IMR-90 (cell line): ENCODE measurements around the gene ALX4. TPM values are rescaled to one million over a fixed set of nuclear protein-coding genes. Genes with fewer than 3 reads are reported as not detected.

Source experiments
- ATAC-seq: fragments of 200-7000 bp; cut with Tn5 transposase; 2 replicates; pipeline ENCODE4 v1.9.1; 2020; ENCODE audit warnings: low read depth, mild to moderate bottlenecking, moderate library complexity
- BruUV-seq: library from RNA; stranded (reverse); fragments of 400-500 nt; replicated peaks from 2 replicates; lab custom pipeline; 2021; lab: Mats Ljungman, UMichigan
- CTCF ChIA-PET: fragments of 300-600 bp; formaldehyde crosslinking; extraction: SDS; loops from one replicate; lab custom pipeline; 2021; ENCODE audit warnings: antibody characterized with exemption; lab: Yijun Ruan, JAX
- POLR2A ChIA-PET: fragments of 300-600 bp; sonication (Branson Sonifier 250); formaldehyde crosslinking; loops from one replicate; lab custom pipeline; 2022; ENCODE audit warnings: antibody characterized with exemption; ENCODE audit not compliant: unreplicated experiment; lab: Charles Lee
- DNase-seq: peaks from one replicate; pipeline ENCODE4 v3.0.0; 2013
- H2AFZ ChIP-seq: replicated peaks from 2 replicates; pipeline ENCODE3; 2013; ENCODE audit warnings: low read length, mild to moderate bottlenecking; ENCODE audit not compliant: poor library complexity
- H2AK5ac ChIP-seq: 2 replicates; pipeline ENCODE4 v1.6.1; 2013; ENCODE audit warnings: low read depth, low read length, inconsistent platforms
- H2AK9ac ChIP-seq: replicated peaks from 2 replicates; pipeline ENCODE3; 2013; ENCODE audit warnings: mild to moderate bottlenecking, low read depth, low read length, moderate library complexity; ENCODE audit not compliant: poor library complexity
- H2BK120ac ChIP-seq: 2 replicates; pipeline ENCODE4 v1.6.1; 2013; ENCODE audit warnings: low read depth, low read length, inconsistent platforms
- H2BK15ac ChIP-seq: 3 replicates; pipeline ENCODE4 v1.6.1; 2013; ENCODE audit warnings: low read depth, low read length, inconsistent platforms
- H2BK20ac ChIP-seq: 2 replicates; pipeline ENCODE4 v1.6.1; 2013; ENCODE audit warnings: low read depth, mild to moderate bottlenecking, inconsistent platforms, low read length, moderate library complexity
- H2BK5ac ChIP-seq: 2 replicates; pipeline ENCODE4 v1.6.1; 2013; ENCODE audit warnings: mild to moderate bottlenecking, low read depth, low read length, inconsistent platforms; ENCODE audit not compliant: poor library complexity, severe bottlenecking
- H3K14ac ChIP-seq: replicated peaks from 2 replicates; pipeline ENCODE4 v1.6.1; 2013; ENCODE audit warnings: low read depth, low read length, inconsistent platforms
- H3K18ac ChIP-seq: 2 replicates; pipeline ENCODE4 v1.6.1; 2013; ENCODE audit warnings: low read depth, low read length, control low read depth
- H3K23ac ChIP-seq: 2 replicates; pipeline ENCODE4 v1.6.1; 2013; ENCODE audit warnings: low read depth, low read length, inconsistent platforms
- H3K27ac ChIP-seq: 2 replicates; pipeline ENCODE4 v1.5.1; 2013; ENCODE audit warnings: mild to moderate bottlenecking, control low read depth, low read length; ENCODE audit not compliant: insufficient read depth
- H3K27me3 ChIP-seq: 2 replicates; pipeline ENCODE4 v1.6.1; 2013; ENCODE audit warnings: low read length; ENCODE audit not compliant: control insufficient read depth, insufficient read depth
- H3K36me3 ChIP-seq: 2 replicates; pipeline ENCODE4 v1.6.1; 2013; ENCODE audit warnings: low read length, mixed read lengths; ENCODE audit not compliant: control insufficient read depth, insufficient read depth
- H3K4ac ChIP-seq: 2 replicates; pipeline ENCODE4 v1.6.1; 2013; ENCODE audit warnings: low read depth, low read length, inconsistent platforms
- H3K4me1 ChIP-seq: 2 replicates; pipeline ENCODE4 v1.6.1; 2013; ENCODE audit warnings: low read length, mixed read lengths; ENCODE audit not compliant: control insufficient read depth, insufficient read depth
- H3K4me2 ChIP-seq: 2 replicates; pipeline ENCODE4 v1.6.1; 2013; ENCODE audit warnings: low read depth, mild to moderate bottlenecking, control low read depth, low read length, moderate library complexity
- H3K4me3 ChIP-seq: 2 replicates; pipeline ENCODE4 v1.5.1; 2013; ENCODE audit warnings: low read depth, mild to moderate bottlenecking, control low read depth, low read length, moderate library complexity; ENCODE audit not compliant: insufficient read depth
- H3K56ac ChIP-seq: 2 replicates; pipeline ENCODE4 v1.6.1; 2013; ENCODE audit warnings: low read length, inconsistent platforms; ENCODE audit not compliant: insufficient read depth; ENCODE audit errors: extremely low read depth
- H3K79me1 ChIP-seq, 2 experiments: 2 replicates each; pipeline ENCODE4 v1.6.1; 2013; ENCODE audit warnings: low read length in 2 of 2, inconsistent platforms in 1 of 2, low read depth in 1 of 2
- H3K9ac ChIP-seq: 2 replicates; pipeline ENCODE4 v1.6.1; 2013; ENCODE audit warnings: low read depth, low read length, control low read depth
- H3K9me1 ChIP-seq: 2 replicates; pipeline ENCODE4 v1.6.1; 2013; ENCODE audit warnings: low read length, inconsistent platforms; ENCODE audit not compliant: insufficient read depth
- H3K9me3 ChIP-seq: 2 replicates; pipeline ENCODE4 v1.6.1; 2013; ENCODE audit warnings: low read length; ENCODE audit not compliant: control insufficient read depth, insufficient read depth
- H4K20me1 ChIP-seq: 2 replicates; pipeline ENCODE4 v1.6.1; 2013; ENCODE audit warnings: low read length, inconsistent platforms; ENCODE audit not compliant: insufficient read depth
- H4K5ac ChIP-seq: 2 replicates; pipeline ENCODE4 v1.6.1; 2013; ENCODE audit warnings: mild to moderate bottlenecking, low read depth, low read length, control low read depth
- H4K8ac ChIP-seq, 2 experiments: 2 replicates each; pipeline ENCODE4 v1.6.1; 2013; ENCODE audit warnings: low read depth in 2 of 2, low read length in 2 of 2, control low read depth in 1 of 2, inconsistent platforms in 1 of 2
- H4K91ac ChIP-seq: 2 replicates; pipeline ENCODE4 v1.6.1; 2013; ENCODE audit warnings: low read depth, low read length, inconsistent platforms; ENCODE audit not compliant: insufficient read depth
- BHLHE40 ChIP-seq: fragments of 150-350 bp; IDR thresholded peaks from 2 replicates; pipeline ENCODE4 v1.6.1; 2016; ENCODE audit warnings: mild to moderate bottlenecking, low read depth, low read length
- CEBPB ChIP-seq: IDR thresholded peaks from 2 replicates; pipeline ENCODE4 v1.6.1; 2012; ENCODE audit warnings: low read depth, low read length, improper control_type of control experiment
- CHD1 ChIP-seq: IDR thresholded peaks from 2 replicates; pipeline ENCODE4 v1.6.1; 2012; ENCODE audit warnings: low read depth, low read length, improper control_type of control experiment
- FOS ChIP-seq: fragments of 150-350 bp; IDR thresholded peaks from 2 replicates; pipeline ENCODE4 v1.6.1; 2016; ENCODE audit warnings: low read depth, low read length
- MAFK ChIP-seq: IDR thresholded peaks from 2 replicates; pipeline ENCODE4 v1.6.1; 2012; ENCODE audit warnings: low read depth, low read length, improper control_type of control experiment
- MXI1 ChIP-seq: IDR thresholded peaks from 2 replicates; pipeline ENCODE4 v1.6.1; 2012; ENCODE audit warnings: low read depth, mild to moderate bottlenecking, low read length, moderate library complexity, borderline replicate concordance
- NFE2L2 ChIP-seq: fragments of 150-350 bp; IDR thresholded peaks from 2 replicates; pipeline ENCODE4 v1.6.1; 2016; ENCODE audit warnings: low read depth, mild to moderate bottlenecking, low read length
- RAD21 ChIP-seq: IDR thresholded peaks from 2 replicates; pipeline ENCODE4 v1.6.1; 2012; ENCODE audit warnings: low read length, improper control_type of control experiment
- RFX5 ChIP-seq: IDR thresholded peaks from 2 replicates; pipeline ENCODE4 v1.8.0; 2012; ENCODE audit warnings: low read depth, mild to moderate bottlenecking, low read length, moderate library complexity
- SMC3 ChIP-seq: fragments of 150-350 bp; IDR thresholded peaks from 2 replicates; pipeline ENCODE4 v1.6.1; 2016; ENCODE audit warnings: low read depth, mild to moderate bottlenecking, antibody characterized with exemption, low read length, moderate library complexity
- WGBS, 2 experiments: methylation state at CpG; one replicate each; pipeline versions ENCODE4 v1.1.5 to v1.1.7; 2013; ENCODE audit warnings: missing lambda C conversion rate in 2 of 2; ENCODE audit not compliant: insufficient read length in 1 of 2; ENCODE audit errors: extremely low coverage in 2 of 2; 5-methylcytosine and 5-hydroxymethylcytosine counted together
- dilution Hi-C: fragments of 300-500 bp; cut with HindIII; formaldehyde crosslinking; loops from one replicate; pipeline ENCODE4 v1.14.3; 2018; ENCODE audit warnings: low sequenced_read_pairs; ENCODE audit not compliant: unreplicated experiment
- in situ Hi-C: fragments of 300-500 bp; cut with MboI; formaldehyde crosslinking; loops from 3 replicates; pipeline ENCODE4 v1.14.3; 2019; ENCODE audit warnings: low sequenced_read_pairs, inconsistent platforms, mixed read lengths
- intact Hi-C: fragments of 100-400 bp; cut with micrococcal nuclease; formaldehyde crosslinking; loops from 2 replicates; pipeline ENCODE4 v1.10.0; 2022
- polyA plus RNA-seq, 3 experiments: library from polyadenylated mRNA; depleted of rRNA; stranded (reverse); fragments of >200 nt; gene quantifications; 2 replicates each; pipeline ENCODE4 v1.2.3, GENCODE V29; 2012; ENCODE audit warnings: low replicate concordance in 1 of 3
- total RNA-seq: library from RNA; depleted of rRNA; stranded (reverse); fragments of >200 nt; gene quantifications from 2 replicates; pipeline ENCODE4 v1.2.3, GENCODE V29; 2012
- TF ChIP-seq, protein P1 (sequence below): conservative IDR thresholded peaks from 2 replicates; pipeline ENCODE4 v1.5.1; 2012; ENCODE audit warnings: mild to moderate bottlenecking, low read depth, low read length, improper control_type of control experiment
- TF ChIP-seq, protein P2 (sequence below): fragments of 150-350 bp; IDR thresholded peaks from 2 replicates; pipeline ENCODE4 v1.6.1; 2017; ENCODE audit warnings: mild to moderate bottlenecking, antibody characterized with exemption, low read length, low read depth
- TF ChIP-seq, protein P3 (sequence below): fragments of 150-350 bp; IDR thresholded peaks from 2 replicates; pipeline ENCODE4 v1.6.1; 2016; ENCODE audit warnings: low read depth, mild to moderate bottlenecking, low read length, moderate library complexity, borderline replicate concordance

ALX4 gene
- total and polyA plus RNA-seq, 2 of the 4 experiments (the other 2 are of a cell fraction): not detected

DNA sequence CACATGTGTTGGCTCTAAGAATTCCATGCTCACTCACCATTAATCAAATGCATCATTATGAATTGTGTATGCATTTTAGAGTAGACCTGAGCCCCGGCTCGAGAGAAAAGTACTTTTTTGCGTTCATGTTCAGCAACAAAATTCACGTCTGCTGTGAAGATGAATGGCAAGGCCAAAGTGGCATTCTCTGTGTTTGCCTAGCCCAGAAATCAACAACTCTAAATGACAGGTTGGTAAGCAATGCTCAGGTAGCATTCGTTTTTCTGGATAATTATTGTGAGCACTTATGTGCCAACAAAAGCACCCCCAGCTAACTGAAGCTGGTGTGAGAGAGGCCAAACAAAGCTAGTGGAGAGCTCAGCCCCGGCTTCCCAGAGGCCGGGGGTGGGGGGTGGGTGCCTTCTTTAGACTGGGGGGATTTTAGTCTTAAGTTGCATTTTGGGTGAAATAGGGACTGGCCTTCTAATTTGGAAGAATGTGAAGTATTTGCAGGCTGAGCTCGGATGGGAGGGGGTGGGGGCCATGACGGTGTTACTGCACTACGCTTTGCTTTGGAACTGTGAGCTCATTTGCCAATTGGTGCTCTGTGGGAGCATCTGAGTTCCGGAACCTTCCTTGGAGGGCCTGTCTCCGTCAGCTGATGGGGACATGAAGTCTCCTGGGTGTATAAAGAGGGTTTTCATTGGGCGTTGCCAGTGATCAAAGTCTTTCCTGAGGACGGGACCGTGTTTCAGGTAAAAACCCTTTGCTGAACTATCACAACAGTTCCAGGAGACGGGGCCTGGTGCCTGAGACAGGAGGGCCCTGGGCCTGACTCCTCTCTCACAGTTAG lies 29.0 kb upstream of the ALX4 start:
- no peaks in the 10 kb centered on the region for H3K79me1 ChIP-seq
- TF ChIP-seq BHLHE40: no peak
- no peak for TF ChIP-seq MXI1
- TF ChIP-seq, protein P1, sequence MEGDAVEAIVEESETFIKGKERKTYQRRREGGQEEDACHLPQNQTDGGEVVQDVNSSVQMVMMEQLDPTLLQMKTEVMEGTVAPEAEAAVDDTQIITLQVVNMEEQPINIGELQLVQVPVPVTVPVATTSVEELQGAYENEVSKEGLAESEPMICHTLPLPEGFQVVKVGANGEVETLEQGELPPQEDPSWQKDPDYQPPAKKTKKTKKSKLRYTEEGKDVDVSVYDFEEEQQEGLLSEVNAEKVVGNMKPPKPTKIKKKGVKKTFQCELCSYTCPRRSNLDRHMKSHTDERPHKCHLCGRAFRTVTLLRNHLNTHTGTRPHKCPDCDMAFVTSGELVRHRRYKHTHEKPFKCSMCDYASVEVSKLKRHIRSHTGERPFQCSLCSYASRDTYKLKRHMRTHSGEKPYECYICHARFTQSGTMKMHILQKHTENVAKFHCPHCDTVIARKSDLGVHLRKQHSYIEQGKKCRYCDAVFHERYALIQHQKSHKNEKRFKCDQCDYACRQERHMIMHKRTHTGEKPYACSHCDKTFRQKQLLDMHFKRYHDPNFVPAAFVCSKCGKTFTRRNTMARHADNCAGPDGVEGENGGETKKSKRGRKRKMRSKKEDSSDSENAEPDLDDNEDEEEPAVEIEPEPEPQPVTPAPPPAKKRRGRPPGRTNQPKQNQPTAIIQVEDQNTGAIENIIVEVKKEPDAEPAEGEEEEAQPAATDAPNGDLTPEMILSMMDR: no peak
- TF ChIP-seq, protein P2, sequence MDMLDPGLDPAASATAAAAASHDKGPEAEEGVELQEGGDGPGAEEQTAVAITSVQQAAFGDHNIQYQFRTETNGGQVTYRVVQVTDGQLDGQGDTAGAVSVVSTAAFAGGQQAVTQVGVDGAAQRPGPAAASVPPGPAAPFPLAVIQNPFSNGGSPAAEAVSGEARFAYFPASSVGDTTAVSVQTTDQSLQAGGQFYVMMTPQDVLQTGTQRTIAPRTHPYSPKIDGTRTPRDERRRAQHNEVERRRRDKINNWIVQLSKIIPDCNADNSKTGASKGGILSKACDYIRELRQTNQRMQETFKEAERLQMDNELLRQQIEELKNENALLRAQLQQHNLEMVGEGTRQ: no peak
- no peak for TF ChIP-seq FOS
- no peak for TF ChIP-seq RAD21
- no peak for TF ChIP-seq NFE2L2
- TF ChIP-seq CHD1: no peak
- TF ChIP-seq CEBPB: no peak
- TF ChIP-seq SMC3: no peak
- no peak for TF ChIP-seq MAFK
- TF ChIP-seq RFX5: no peak
- TF ChIP-seq, protein P3, sequence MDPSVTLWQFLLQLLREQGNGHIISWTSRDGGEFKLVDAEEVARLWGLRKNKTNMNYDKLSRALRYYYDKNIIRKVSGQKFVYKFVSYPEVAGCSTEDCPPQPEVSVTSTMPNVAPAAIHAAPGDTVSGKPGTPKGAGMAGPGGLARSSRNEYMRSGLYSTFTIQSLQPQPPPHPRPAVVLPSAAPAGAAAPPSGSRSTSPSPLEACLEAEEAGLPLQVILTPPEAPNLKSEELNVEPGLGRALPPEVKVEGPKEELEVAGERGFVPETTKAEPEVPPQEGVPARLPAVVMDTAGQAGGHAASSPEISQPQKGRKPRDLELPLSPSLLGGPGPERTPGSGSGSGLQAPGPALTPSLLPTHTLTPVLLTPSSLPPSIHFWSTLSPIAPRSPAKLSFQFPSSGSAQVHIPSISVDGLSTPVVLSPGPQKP: no peak
- no peak overlapping the region for H3K4me3 ChIP-seq
- no peaks in the 10 kb centered on the region for H3K4me1 ChIP-seq
- no peaks in the 10 kb centered on the region for H4K20me1 ChIP-seq
- no peak overlapping the region for H3K23ac ChIP-seq
- H2BK5ac ChIP-seq: no peak overlapping the region
- no peak overlapping the region for H2BK15ac ChIP-seq
- WGBS, 2 experiments: 38% methylated on average over 5 of the region's 16 CpGs; no CpG with 5 or more reads in 1 of the 2 experiments
- H3K4ac ChIP-seq: no peak overlapping the region
- H3K36me3 ChIP-seq: no peaks in the 10 kb centered on the region
- no peak overlapping the region for H3K4me2 ChIP-seq
- no peak overlapping the region for H3K9ac ChIP-seq
- H2AFZ ChIP-seq: no peak overlapping the region
- no peak overlapping the region for H3K27ac ChIP-seq
- no peak overlapping the region for H3K14ac ChIP-seq
- H2BK20ac ChIP-seq: no peak overlapping the region
- H3K9me3 ChIP-seq: no peaks in the 10 kb centered on the region
- POLR2A ChIA-PET: no interaction called here
- no peak overlapping the region for H4K8ac ChIP-seq
- H2AK9ac ChIP-seq: no peak overlapping the region
- no peaks in the 10 kb centered on the region for H3K9me1 ChIP-seq
- H4K91ac ChIP-seq: no peak overlapping the region
- intact Hi-C loops (no loop called here), in situ Hi-C loops (no loop called here), dilution Hi-C loops (no loop called here)
- BruUV-seq: no TSS peak
- H4K5ac ChIP-seq: no peak overlapping the region
- H3K27me3 ChIP-seq: peaks cover 58% of the 10 kb centered on the region
- CTCF ChIA-PET: interaction anchor here (0.7 kb wide), 1 partner anchor 1072 kb away, joined by 3 read pairs; no protein-coding TSS in a partner anchor
- H2AK5ac ChIP-seq: no peak overlapping the region
- no peak overlapping the region for H3K18ac ChIP-seq
- no peak overlapping the region for H3K56ac ChIP-seq
- ATAC-seq (no peak), DNase-seq (no peak)
- H2BK120ac ChIP-seq: no peak overlapping the region
